ENCODE measurements around the gene P2RY12.

P2RY12 gene

GRCh38 chr3:151346292-151346691, 38.3 kb downstream of the P2RY12 start:
- DNase-seq (ENCODE audit: low read depth) = no peak

DNA sequence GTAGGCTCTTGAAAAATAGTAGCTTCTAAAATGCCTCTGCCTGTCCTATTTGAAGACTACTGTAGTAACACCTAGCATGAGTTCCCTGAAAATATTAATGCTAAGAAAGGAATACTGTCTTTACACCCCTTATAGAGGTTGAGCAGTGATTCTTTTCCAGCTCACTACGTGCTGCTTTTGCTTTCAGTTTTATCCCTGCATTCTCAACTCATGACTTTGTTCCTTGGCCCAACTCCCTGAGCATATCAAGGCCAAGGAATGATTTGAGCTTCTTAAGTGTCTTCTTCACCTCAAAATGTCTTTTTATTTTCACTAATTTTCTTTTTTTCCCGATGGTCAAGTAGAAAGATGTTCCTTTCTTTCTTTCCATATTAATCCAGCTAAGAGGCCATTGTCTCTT, 38.7 kb downstream of the P2RY12 start:
- DNase-seq (ENCODE audit: low read depth) = peak; percentile 51

GRCh38 chr3:151331696-151332095, 52.9 kb downstream of the P2RY12 start:
- DNase-seq (ENCODE audit: low read depth) = no peak

DNA sequence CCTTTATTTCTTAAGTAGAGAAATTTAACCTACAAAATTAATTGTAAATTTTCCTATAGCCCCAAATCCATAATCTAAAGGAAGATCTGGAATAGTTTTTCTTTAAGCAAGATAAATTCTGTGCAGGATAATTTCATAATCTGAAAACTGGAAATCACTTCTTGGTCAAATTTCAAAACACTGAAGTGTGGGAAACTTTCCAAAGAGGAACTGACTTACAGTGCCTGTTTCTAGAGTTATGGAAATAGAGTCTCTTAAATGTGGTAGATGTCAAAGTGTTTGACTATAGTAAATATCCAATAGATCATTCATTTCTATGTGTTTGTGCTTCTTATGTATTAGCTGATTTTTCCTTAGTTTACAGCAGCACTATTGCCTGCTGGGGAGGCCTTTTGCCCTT, 53.7 kb downstream of the P2RY12 start:
- no peak for DNase-seq (ENCODE audit: low read depth)

DNA sequence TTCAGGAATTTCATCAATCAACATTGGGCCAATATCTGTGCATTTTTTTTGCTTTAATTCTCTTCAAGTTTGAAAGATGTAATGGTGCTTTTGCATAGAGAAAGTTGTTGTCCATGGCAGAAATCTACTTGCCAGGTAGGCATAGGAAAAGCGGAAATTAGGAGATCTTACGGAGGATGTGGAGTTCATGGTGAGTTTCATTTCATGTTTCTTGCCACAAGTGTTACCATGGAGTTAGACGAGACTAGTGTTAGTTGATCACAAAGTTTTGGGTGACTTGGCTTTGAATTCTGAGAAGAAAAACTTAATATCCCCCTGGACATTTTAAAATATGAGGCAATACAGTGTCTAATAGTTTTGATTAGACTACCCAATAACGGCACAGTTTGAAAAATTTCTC, 54.2 kb downstream of the P2RY12 start:
- no peak for DNase-seq (ENCODE audit: low read depth)

- no peak for DNase-seq (ENCODE audit: low read depth)
Measured at GRCh38 chr3:151329363-151329762, 55.2 kb downstream of the P2RY12 start, which contains the start of gene P2RY13. Gene P2RY13, minus strand, starts transcription at chr3:151329549. Its CDS starts 21 bp downstream, at chr3:151329528.

GRCh38 chr3:151328298-151328995, 56.1 kb downstream of the P2RY12 start:
- DNase-seq (ENCODE audit: low read depth) = no peak

DNA sequence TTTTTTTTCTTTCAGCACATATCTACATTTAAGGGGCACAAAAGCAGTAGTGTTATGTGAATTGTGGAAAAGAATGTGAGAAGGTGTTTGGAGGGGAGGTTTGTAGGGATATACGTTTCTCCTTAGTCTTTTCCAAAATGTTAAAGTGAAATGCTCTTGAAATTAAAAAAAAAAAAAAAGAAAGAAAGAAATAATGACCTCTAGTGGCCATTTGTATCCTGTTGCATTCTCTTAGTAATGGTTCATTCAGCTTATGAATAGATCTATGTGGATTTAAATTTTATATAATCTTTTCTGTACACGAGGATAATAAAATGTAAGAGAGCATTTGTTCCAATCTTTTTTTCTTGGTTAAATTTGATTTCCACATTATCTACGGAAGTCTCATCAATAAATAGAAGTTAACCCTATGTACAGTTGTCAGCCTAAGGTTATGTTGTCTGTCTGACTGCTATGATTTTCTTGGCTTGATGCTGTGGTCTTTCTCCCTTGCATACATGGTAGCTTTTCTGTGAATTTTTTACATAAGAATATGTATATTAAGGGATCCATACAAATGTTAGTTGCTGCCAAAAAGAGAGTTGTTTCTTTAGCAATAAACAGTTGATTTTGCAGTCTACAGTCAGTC, 56.9 kb downstream of the P2RY12 start:
- DNase-seq (ENCODE audit: low read depth) = no peak

DNA sequence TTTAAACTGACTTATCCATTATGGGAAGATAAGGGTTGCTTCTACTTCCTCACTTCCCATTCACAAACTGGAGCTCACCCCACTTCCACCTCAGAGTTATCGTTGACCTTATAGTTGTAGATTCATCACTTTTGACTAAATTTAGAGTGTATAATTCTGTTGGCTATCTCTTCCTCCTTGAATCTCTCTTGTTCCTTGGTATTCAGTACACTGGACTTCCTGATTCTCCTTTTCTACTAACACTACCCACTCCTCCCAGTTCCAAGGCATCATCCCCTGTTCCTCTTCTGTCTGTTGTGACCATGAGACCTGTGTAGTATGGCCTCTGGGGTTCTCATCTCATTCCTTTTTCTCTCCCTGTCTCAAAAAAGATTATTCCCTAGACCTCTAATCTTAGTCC, 62.0 kb downstream of the P2RY12 start:
- DNase-seq (ENCODE audit: low read depth) = no peak

DNA sequence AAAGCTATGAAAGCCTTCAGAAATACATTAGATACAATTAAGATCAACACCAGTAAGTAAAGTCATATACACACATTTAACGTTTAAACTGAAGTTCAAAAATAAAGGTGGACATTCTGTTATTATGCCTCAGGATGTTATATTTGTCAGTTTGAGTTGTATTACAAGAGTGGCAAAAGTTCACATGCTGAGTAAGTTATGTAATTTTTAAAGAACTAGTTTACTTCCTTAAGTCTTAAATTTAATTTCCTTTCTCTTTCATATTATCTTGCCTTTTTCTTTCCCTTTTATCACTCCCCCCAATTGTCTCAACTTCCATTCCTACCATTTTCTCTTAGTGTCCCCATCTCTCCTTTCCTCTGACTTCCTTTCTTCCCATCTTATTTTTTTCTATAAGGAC, 63.0 kb downstream of the P2RY12 start:
- no peak for DNase-seq (ENCODE audit: low read depth)

DNA sequence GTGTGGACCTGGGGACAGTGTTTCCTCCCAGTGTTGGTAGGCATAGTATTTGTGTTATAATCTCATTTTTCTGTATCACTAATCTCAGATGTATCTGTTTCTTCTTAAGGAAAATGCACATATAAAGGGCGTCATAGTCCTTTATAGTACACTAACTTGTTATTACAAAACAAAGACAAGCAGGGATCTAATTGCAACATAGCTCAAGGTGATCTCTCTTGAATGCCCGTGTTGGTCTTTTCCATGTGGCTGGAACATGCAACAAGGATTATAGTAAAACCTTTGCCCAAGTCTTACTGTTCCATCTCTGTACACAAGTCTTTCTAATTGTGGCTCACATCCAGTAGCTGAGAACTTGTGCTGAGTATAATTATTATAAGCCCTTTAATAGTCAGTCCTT, 64.4 kb downstream of the P2RY12 start:
- no peak for DNase-seq (ENCODE audit: low read depth)

DNA sequence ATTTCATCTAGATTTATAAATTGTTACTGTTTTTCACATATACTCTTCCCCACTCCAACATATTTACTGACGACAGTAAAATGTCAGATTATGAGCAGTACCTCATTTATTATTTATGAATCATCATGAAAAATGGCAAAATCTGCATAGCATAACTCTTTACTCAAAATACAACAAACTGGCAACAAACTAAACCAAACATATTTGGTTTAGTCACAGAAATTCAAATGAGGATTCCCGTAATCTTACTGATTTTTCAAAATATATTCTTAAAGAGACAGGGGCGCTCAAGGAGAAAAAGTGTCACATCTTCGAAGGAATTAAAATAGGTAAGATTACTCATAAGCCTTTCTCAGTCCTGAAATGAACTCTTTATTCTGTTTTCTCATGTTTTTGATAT, 64.9 kb downstream of the P2RY12 start:
- no peak for DNase-seq (ENCODE audit: low read depth)

GRCh38 chr3:151318991-151319390, 65.6 kb downstream of the P2RY12 start:
- no peak for DNase-seq (ENCODE audit: low read depth)

DNA sequence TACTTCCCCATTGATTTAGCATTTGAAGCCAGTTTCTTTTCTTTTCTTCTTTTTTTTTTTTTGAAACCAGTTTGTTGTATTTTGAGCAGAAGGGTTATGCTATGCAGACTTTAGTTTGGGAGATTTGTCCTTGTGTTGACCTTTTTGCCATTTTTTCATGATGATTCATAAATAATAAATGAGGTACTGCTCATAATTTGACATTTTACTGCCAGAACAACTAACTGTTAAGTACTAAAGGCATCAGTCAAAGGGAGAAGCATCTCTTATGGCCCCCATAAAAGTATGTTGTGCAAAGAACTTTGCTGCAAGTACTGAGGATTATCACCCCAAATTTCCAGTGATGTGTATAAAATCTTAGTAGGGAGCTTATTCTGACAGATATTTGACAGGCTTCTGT, 66.2 kb downstream of the P2RY12 start:
- no peak for DNase-seq (ENCODE audit: low read depth)

- no peak for DNase-seq (ENCODE audit: low read depth)
Measured at GRCh38 chr3:151316267-151316991, 68.1 kb downstream of the P2RY12 start, which contains the start of gene GPR87. Gene GPR87, minus strand, starts transcription at chr3:151316820. Its CDS starts 16,720 bp downstream, at chr3:151300100.

DNA sequence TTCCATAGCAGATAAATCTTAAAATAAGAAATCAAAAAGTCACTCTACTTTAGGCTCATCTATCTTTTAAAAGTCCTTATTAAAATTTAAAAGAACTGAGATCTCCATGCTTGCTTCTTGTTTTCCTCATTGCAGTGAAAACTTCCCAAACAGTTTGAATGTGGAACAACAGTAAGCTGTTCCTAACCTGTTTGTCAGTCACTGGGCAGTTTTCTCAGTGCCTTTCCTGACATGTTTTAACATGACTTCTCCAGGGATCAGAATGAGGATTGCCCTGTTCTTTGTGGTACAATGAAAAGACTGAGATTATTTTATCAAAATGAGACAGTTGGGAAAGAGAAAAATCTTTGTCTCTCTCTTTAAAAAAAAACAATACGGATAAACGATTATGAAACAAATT, 68.7 kb downstream of the P2RY12 start:
- no peak for DNase-seq (ENCODE audit: low read depth)

GRCh38 chr3:151315136-151315535, 69.4 kb downstream of the P2RY12 start:
- DNase-seq (ENCODE audit: low read depth) = no peak

- DNase-seq (ENCODE audit: low read depth) = no peak
Measured at GRCh38 chr3:151314593-151314992, 70.0 kb downstream of the P2RY12 start.

- DNase-seq (ENCODE audit: low read depth) = no peak
Measured at GRCh38 chr3:151314137-151314536, 70.4 kb downstream of the P2RY12 start.

DNA sequence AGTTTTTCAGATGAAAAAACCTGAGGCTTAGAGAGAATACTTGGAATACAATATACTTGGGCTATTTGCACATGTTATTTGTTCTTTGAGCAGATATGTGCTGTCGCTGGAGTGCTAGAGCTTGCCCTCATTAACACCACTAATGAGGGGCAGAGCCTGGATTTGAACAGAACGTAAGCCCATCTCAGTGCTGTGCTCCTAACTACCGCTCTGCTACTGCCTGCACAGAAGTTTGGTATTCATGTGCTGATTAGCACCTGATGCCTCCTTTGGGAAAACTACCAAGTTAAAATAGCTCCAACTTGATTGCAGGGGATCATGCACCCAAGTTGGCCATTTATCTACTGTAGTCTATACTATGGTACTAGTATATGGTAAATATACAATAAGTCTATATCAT, 71.6 kb downstream of the P2RY12 start:
- no peak for DNase-seq (ENCODE audit: low read depth)

DNA sequence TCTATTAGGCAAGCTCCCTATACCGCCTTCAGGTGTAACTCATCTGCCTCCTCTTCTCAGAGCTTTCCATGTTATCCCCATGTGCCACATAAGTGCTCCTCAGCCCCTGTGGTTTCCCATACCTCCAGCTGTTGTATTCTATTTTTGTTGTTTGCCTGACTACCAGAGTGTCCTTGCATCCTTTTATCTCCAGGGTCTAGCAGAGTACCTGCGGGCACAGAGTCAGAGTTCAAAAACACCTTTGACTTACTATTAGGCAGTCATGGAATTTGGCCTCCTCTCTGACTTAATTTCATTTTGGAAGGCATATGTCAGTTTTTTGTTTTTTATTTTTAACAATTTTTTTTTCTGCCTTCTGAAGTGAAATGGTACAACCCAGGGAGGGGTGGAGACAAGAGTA, 75.0 kb downstream of the P2RY12 start:
- DNase-seq (ENCODE audit: low read depth) = no peak

GRCh38 chr3:151307583-151308488, 76.7 kb downstream of the P2RY12 start:
- DNase-seq (ENCODE audit: low read depth) = no peak
